Stimulated activated naive CD4-positive, alpha-beta T cell (primary cell): Measurements from ENCODE around the gene SUN1.

Experiments used
- DNase-seq, 6 experiments: peaks; one replicate each; lab custom pipeline; 2025; lab: John Stamatoyannopoulos, UW

Gene SUN1

GRCh38 chr7:891291-891690, 59.0 kb downstream of the SUN1 start:
- DNase-seq = no peak

GRCh38 chr7:891805-892204, 59.5 kb downstream of the SUN1 start:
- DNase-seq = no peak

DNA sequence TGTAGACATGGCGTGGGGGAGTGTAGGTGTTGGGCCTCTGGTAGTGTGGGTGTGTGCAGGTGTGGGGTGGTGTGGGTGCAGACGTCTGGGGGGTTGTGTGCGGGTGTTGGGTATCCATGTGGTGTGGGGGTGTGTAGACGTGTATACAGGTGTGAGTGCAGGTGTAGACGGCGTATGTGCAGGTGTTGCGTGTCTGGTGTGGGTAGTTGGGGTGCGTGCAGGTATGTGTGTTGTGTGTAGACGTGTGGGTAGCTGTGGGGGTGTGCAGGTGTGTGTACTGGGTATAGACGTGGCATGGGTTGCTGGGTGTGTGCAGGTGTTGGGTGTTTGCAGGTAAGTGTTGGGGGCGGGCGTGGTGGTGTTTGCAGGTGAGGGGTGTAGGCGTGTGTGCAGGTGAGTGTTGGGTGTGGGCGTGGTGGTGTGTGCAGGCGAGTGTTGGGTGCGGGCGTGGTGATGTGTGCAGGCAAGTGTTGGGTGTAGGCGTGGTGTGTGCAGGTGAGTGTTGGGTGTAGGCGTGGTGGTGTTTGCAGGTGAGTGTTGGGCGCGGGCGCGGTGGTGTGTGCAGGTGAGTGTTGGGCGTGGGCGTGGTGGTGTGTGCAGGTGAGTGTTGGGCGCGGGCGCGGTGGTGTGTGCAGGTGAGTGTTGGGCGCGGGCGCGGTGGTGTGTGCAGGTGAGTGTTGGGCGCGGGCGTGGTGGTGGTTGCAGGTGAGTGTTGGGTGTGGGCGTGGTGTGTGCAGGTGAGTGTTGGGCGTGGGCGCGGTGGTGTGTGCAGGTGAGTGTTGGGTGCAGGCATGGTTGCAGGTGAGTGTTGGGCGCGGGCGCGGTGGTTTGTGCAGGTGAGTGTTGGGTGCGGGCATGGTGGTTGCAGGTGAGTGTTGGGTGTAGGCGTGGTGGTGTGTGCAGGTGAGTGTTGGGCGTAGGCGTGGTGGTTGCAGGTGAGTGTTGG, 60.6 kb downstream of the SUN1 start:
- no peak for DNase-seq

DNA sequence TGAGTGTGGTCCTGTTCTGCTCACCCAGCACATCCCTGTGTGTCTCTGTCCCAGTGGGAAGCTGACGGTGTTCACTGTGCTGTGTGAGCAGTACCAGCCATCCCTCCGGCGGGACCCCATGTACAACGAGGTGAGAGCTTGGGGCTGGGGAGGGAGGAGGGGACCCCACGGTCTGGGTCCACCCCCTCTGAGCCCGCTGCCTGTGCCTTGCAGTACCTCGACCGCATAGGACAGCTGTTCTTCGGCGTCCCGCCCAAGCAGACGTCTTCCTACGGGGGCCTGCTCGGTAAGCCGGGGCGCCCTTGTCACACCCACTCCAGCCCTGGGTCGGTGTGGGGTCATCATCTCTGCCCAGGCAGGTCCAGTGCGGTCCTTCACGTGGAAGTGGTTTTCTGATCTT, 61.4 kb downstream of the SUN1 start:
- no peak for DNase-seq

GRCh38 chr7:894164-894867, 62.0 kb downstream of the SUN1 start:
- no peak for DNase-seq

- no peak for DNase-seq
Measured at GRCh38 chr7:894927-895450, 62.7 kb downstream of the SUN1 start.

- no peak for DNase-seq
Measured at GRCh38 chr7:895451-896052, 63.3 kb downstream of the SUN1 start.

GRCh38 chr7:896346-897075, 64.2 kb downstream of the SUN1 start:
- no peak for DNase-seq

- no peak for DNase-seq
Measured at GRCh38 chr7:897086-897485, 64.8 kb downstream of the SUN1 start.

GRCh38 chr7:897771-898376, 65.6 kb downstream of the SUN1 start:
- no peak for DNase-seq

- DNase-seq = no peak
Measured at GRCh38 chr7:898460-898854, 66.2 kb downstream of the SUN1 start.

GRCh38 chr7:898855-899681, 66.8 kb downstream of the SUN1 start:
- no peak for DNase-seq

DNA sequence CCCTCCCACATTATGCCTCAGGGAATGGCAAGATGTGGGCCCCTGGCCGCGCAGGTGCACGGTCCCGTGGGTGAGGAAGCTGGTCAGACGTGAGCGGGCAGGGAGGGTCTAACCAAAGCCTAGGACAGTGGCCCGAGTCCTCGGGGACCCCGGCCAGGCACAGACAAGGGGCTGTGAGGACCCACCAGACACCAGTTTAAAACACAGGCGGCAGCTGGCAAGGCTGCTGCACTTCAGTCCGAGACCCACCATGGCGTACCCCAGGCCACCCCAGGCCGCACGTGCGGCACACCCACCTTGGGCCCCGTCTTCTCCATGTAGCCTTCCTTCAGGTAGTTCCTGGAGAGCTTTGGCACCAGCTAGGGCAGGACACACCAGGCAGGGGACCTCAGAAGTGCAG, 67.5 kb downstream of the SUN1 start:
- no peak for DNase-seq

GRCh38 chr7:900331-901040, 68.2 kb downstream of the SUN1 start:
- no peak for DNase-seq

DNA sequence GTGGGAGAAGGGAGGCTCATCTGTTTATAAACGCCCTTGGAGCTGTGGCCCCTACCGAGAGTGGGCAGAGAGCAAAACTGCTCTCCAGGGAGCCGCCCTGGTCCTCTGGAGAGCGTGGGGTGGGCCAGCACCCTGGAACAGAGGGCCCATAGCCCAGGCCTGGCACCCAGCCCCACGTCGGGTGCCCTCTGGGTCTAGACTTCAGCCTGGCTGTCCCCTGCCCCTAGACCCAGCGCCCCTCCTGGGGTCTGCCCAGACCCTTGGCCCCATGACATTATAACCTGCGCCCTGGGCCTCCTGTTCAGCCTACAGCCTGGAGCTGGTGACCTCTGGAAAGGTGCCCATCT, 68.7 kb downstream of the SUN1 start:
- DNase-seq = no peak

GRCh38 chr7:901388-902154, 69.3 kb downstream of the SUN1 start:
- DNase-seq = peak in 3 of 6 experiments; percentile 10 to 29 (median 12)

DNA sequence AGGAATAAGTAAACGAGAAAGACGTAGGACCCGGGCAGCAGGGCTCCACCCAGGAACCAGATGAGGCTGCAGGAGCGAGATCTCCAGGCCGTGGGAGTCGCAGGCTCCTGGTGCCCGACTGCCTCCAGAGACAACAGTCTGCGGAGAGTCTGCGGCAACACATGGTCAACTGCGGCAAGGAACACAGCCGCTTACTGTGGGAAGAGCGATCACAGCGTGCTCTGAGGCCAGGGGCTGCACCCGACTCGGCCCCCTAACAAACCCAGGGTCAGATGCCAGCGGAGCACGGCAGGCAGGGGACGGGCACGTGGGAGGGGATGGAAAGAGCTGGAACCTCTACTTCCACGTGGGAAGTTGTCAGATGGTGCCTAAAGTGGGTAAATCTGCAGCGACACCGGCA, 70.7 kb downstream of the SUN1 start:
- no peak for DNase-seq

GRCh38 chr7:903921-904755, 71.9 kb downstream of the SUN1 start:
- no peak for DNase-seq
